ENCODE data around the gene CDKAL1.
"Not testable (repeated sequence)": the region's sequence is repeated elsewhere in the genome, so short reads cannot be mapped to it uniquely, and the experiment has no call there.

The CDKAL1 gene

GRCh38 chr6:20538131-20538662, 3.9 kb downstream of the CDKAL1 start:
- H3K36me3 Mint-ChIP-seq (ENCODE audit: low read depth), result peaks cover 62% of the 10 kb centered on the region
- H3K4me1 Mint-ChIP-seq (ENCODE audit: low read depth), result peaks cover 40% of the 10 kb centered on the region
- H3K27me3 Mint-ChIP-seq, result no peaks in the 10 kb centered on the region
- H3K4me3 Mint-ChIP-seq, result no peak overlapping the region
- H3K27ac Mint-ChIP-seq, result no peak overlapping the region
- H3K9me3 Mint-ChIP-seq, result no peaks in the 10 kb centered on the region
- intact Hi-C loops (cut with micrococcal nuclease), result loop anchor here (10.0 kb wide), 1 partner anchor 323 kb away; the partner anchor contains the start of gene MBOAT1

GRCh38 chr6:20538907-20539306, 4.7 kb downstream of the CDKAL1 start:
- intact Hi-C loops (cut with micrococcal nuclease), result loop anchor here (10.0 kb wide), 1 partner anchor 324 kb away; the partner anchor contains the start of gene MBOAT1
- Mint-ChIP-seq H3K36me3 (ENCODE audit: low read depth) (peaks cover 62% of the 10 kb centered on the region), H3K27ac (no peak overlapping the region), H3K4me3 (no peak overlapping the region), H3K27me3 (no peaks in the 10 kb centered on the region), H3K4me1 (ENCODE audit: low read depth) (peaks cover 39% of the 10 kb centered on the region), H3K9me3 (no peaks in the 10 kb centered on the region)

- Mint-ChIP-seq H3K4me3 (no peak overlapping the region), H3K36me3 (ENCODE audit: low read depth) (peaks cover 59% of the 10 kb centered on the region), H3K27me3 (no peaks in the 10 kb centered on the region), H3K4me1 (ENCODE audit: low read depth) (peaks cover 39% of the 10 kb centered on the region), H3K9me3 (no peaks in the 10 kb centered on the region), H3K27ac (no peak overlapping the region)
- intact Hi-C loops (cut with micrococcal nuclease), result loop anchor here (10.0 kb wide), 1 partner anchor 325 kb away; the partner anchor contains the start of gene MBOAT1
Measured at GRCh38 chr6:20539387-20539786, 5.1 kb downstream of the CDKAL1 start.

GRCh38 chr6:20540683-20541082, 6.4 kb downstream of the CDKAL1 start:
- Mint-ChIP-seq H3K9me3 (no peaks in the 10 kb centered on the region), H3K36me3 (ENCODE audit: low read depth) (peaks cover 57% of the 10 kb centered on the region), H3K4me3 (no peak overlapping the region), H3K27me3 (no peaks in the 10 kb centered on the region), H3K27ac (peak overlapping the region; percentile 2), H3K4me1 (ENCODE audit: low read depth) (peaks cover 30% of the 10 kb centered on the region)
- intact Hi-C loops (cut with micrococcal nuclease), result no loop called here

GRCh38 chr6:20541382-20541781, 7.1 kb downstream of the CDKAL1 start:
- Mint-ChIP-seq H3K36me3 (ENCODE audit: low read depth) (peaks cover 55% of the 10 kb centered on the region), H3K27ac (peak overlapping the region; percentile 2), H3K9me3 (no peaks in the 10 kb centered on the region), H3K4me3 (no peak overlapping the region), H3K27me3 (no peaks in the 10 kb centered on the region), H3K4me1 (ENCODE audit: low read depth) (peaks cover 28% of the 10 kb centered on the region)
- intact Hi-C loops (cut with micrococcal nuclease), result no loop called here

GRCh38 chr6:20542927-20543602, 8.8 kb downstream of the CDKAL1 start:
- Mint-ChIP-seq H3K36me3 (ENCODE audit: low read depth) (peaks cover 49% of the 10 kb centered on the region), H3K9me3 (no peaks in the 10 kb centered on the region), H3K4me1 (ENCODE audit: low read depth) (peaks cover 21% of the 10 kb centered on the region), H3K4me3 (no peak overlapping the region), H3K27ac (no peak overlapping the region), H3K27me3 (no peaks in the 10 kb centered on the region)
- intact Hi-C loops (cut with micrococcal nuclease), result no loop called here

- H3K4me3 Mint-ChIP-seq, result no peak overlapping the region
- no peak overlapping the region for H3K27ac Mint-ChIP-seq
- no peaks in the 10 kb centered on the region for H3K27me3 Mint-ChIP-seq
- H3K36me3 Mint-ChIP-seq (ENCODE audit: low read depth), result peaks cover 58% of the 10 kb centered on the region
- intact Hi-C loops (cut with micrococcal nuclease), result no loop called here
- H3K4me1 Mint-ChIP-seq (ENCODE audit: low read depth), result peaks cover 5% of the 10 kb centered on the region
- no peaks in the 10 kb centered on the region for H3K9me3 Mint-ChIP-seq
Measured at GRCh38 chr6:20548264-20548663, 14.0 kb downstream of the CDKAL1 start.

GRCh38 chr6:20549398-20549797, 15.1 kb downstream of the CDKAL1 start:
- intact Hi-C loops (cut with micrococcal nuclease); H3K4me1 Mint-ChIP-seq (ENCODE audit: low read depth); H3K27me3 Mint-ChIP-seq; H3K4me3 Mint-ChIP-seq; H3K27ac Mint-ChIP-seq; H3K9me3 Mint-ChIP-seq: not testable (repeated sequence)
- H3K36me3 Mint-ChIP-seq (ENCODE audit: low read depth), result peaks cover 64% of the 10 kb centered on the region

- H3K9me3 Mint-ChIP-seq, result no peaks in the 10 kb centered on the region
- H3K4me3 Mint-ChIP-seq, result no peak overlapping the region
- peaks cover 46% of the 10 kb centered on the region for H3K36me3 Mint-ChIP-seq (ENCODE audit: low read depth)
- H3K27me3 Mint-ChIP-seq, result no peaks in the 10 kb centered on the region
- intact Hi-C loops (cut with micrococcal nuclease), result no loop called here
- no peak overlapping the region for H3K27ac Mint-ChIP-seq
- H3K4me1 Mint-ChIP-seq (ENCODE audit: low read depth), result no peaks in the 10 kb centered on the region
Measured at GRCh38 chr6:20554326-20554725, 20.1 kb downstream of the CDKAL1 start.

- H3K9me3 Mint-ChIP-seq, result no peaks in the 10 kb centered on the region
- peaks cover 42% of the 10 kb centered on the region for H3K36me3 Mint-ChIP-seq (ENCODE audit: low read depth)
- H3K27ac Mint-ChIP-seq, result no peak overlapping the region
- H3K4me3 Mint-ChIP-seq, result no peak overlapping the region
- no peaks in the 10 kb centered on the region for H3K27me3 Mint-ChIP-seq
- intact Hi-C loops (cut with micrococcal nuclease), result no loop called here
- no peaks in the 10 kb centered on the region for H3K4me1 Mint-ChIP-seq (ENCODE audit: low read depth)
Measured at GRCh38 chr6:20554817-20555216, 20.6 kb downstream of the CDKAL1 start.

GRCh38 chr6:20559924-20560551, 25.8 kb downstream of the CDKAL1 start:
- no peak overlapping the region for H3K27ac Mint-ChIP-seq
- intact Hi-C loops (cut with micrococcal nuclease), result loop anchor here (10.0 kb wide), 1 partner anchor 1375 kb away; no protein-coding TSS in a partner anchor
- H3K4me1 Mint-ChIP-seq (ENCODE audit: low read depth), result no peaks in the 10 kb centered on the region
- H3K4me3 Mint-ChIP-seq, result no peak overlapping the region
- H3K9me3 Mint-ChIP-seq, result no peaks in the 10 kb centered on the region
- no peaks in the 10 kb centered on the region for H3K27me3 Mint-ChIP-seq
- peaks cover 18% of the 10 kb centered on the region for H3K36me3 Mint-ChIP-seq (ENCODE audit: low read depth)

GRCh38 chr6:20563377-20563776, 29.1 kb downstream of the CDKAL1 start:
- Mint-ChIP-seq H3K9me3 (no peaks in the 10 kb centered on the region), H3K27me3 (no peaks in the 10 kb centered on the region), H3K36me3 (ENCODE audit: low read depth) (peaks cover 19% of the 10 kb centered on the region), H3K4me1 (ENCODE audit: low read depth) (no peaks in the 10 kb centered on the region), H3K4me3 (no peak overlapping the region), H3K27ac (no peak overlapping the region)
- intact Hi-C loops (cut with micrococcal nuclease), result loop anchor here (10.0 kb wide), 1 partner anchor 1371 kb away; no protein-coding TSS in a partner anchor

- Mint-ChIP-seq H3K27ac (no peak overlapping the region), H3K9me3 (no peaks in the 10 kb centered on the region), H3K36me3 (ENCODE audit: low read depth) (peaks cover 20% of the 10 kb centered on the region), H3K4me1 (ENCODE audit: low read depth) (no peaks in the 10 kb centered on the region), H3K27me3 (no peaks in the 10 kb centered on the region), H3K4me3 (no peak overlapping the region)
- intact Hi-C loops (cut with micrococcal nuclease), result loop anchor here (2.0 to 10.0 kb wide), 2 partner anchors 1025 to 1371 kb away; no protein-coding TSS in a partner anchor
Measured at GRCh38 chr6:20564269-20564668, 30.0 kb downstream of the CDKAL1 start.

GRCh38 chr6:20564777-20565176, 30.5 kb downstream of the CDKAL1 start:
- Mint-ChIP-seq H3K27me3 (no peaks in the 10 kb centered on the region), H3K9me3 (no peaks in the 10 kb centered on the region), H3K4me3 (no peak overlapping the region), H3K4me1 (ENCODE audit: low read depth) (no peaks in the 10 kb centered on the region), H3K27ac (no peak overlapping the region), H3K36me3 (ENCODE audit: low read depth) (peaks cover 20% of the 10 kb centered on the region)
- intact Hi-C loops (cut with micrococcal nuclease), result loop anchor here (2.0 to 10.0 kb wide), 2 partner anchors 1024 to 1370 kb away; no protein-coding TSS in a partner anchor

Data from dendritic cell treated with granulocyte-macrophage colony-stimulating factor and Interleukin-4, amounts not matched to agents 40 ng/mL and 50 ng/mL, for 4 days (primary cell).